ENCODE measurements around the gene SPECC1L.
"Not testable (repeated sequence)": the region's sequence is repeated elsewhere in the genome, so short reads cannot be mapped to it uniquely, and the experiment has no call there.

SPECC1L gene

GRCh38 chr22:24240381-24240780, 30.2 kb upstream of the SPECC1L start:
- TF ChIP-seq CTCF (IDR thresholded peaks at IDR 0.05; ENCODE audit: low read length, missing control alignments), result no peak
- peak; percentile 23 for DNase-seq (ENCODE audit: low read depth)
- H3K4me3 ChIP-seq (replicated peaks; ENCODE audit: low read depth, low read length), result no peak overlapping the region

GRCh38 chr22:24240985-24241692, 29.5 kb upstream of the SPECC1L start:
- not testable (repeated sequence) for DNase-seq (ENCODE audit: low read depth); H3K4me3 ChIP-seq (replicated peaks; ENCODE audit: low read depth, low read length)

GRCh38 chr22:24243417-24243816, 27.2 kb upstream of the SPECC1L start:
- DNase-seq (ENCODE audit: low read depth), result peak; percentile 75
- peak overlapping the region; percentile 71 for H3K4me3 ChIP-seq (replicated peaks; ENCODE audit: low read depth, low read length)

GRCh38 chr22:24244144-24244787, 26.4 kb upstream of the SPECC1L start:
- no peak for TF ChIP-seq CTCF (IDR thresholded peaks at IDR 0.05; ENCODE audit: low read length, missing control alignments)
- peak overlapping the region; percentile 71 for H3K4me3 ChIP-seq (replicated peaks; ENCODE audit: low read depth, low read length)
- DNase-seq (ENCODE audit: low read depth), result peak; percentile 88

GRCh38 chr22:24245030-24245431, 25.6 kb upstream of the SPECC1L start, which contains the start of gene GGT5:
TSS of gene GGT5 (minus strand) at chr22:24245082. CDS start at chr22:24244725, 357 bp downstream.
- H3K4me3 ChIP-seq (replicated peaks; ENCODE audit: low read depth, low read length), result peak within 1 kb of the TSS; percentile 71
- peak; percentile 79 for DNase-seq (ENCODE audit: low read depth)

GRCh38 chr22:24245584-24246561, 24.8 kb upstream of the SPECC1L start:
- peak overlapping the region; percentile 47 for H3K4me3 ChIP-seq (replicated peaks; ENCODE audit: low read depth, low read length)
- peak; percentile 91 for DNase-seq (ENCODE audit: low read depth)

GRCh38 chr22:24247011-24247507, 23.6 kb upstream of the SPECC1L start:
- H3K4me3 ChIP-seq (replicated peaks; ENCODE audit: low read depth, low read length), result no peak overlapping the region
- no peak for TF ChIP-seq CTCF (IDR thresholded peaks at IDR 0.05; ENCODE audit: low read length, missing control alignments)
- peak; percentile 40 for DNase-seq (ENCODE audit: low read depth)

GRCh38 chr22:24247564-24248344, 22.9 kb upstream of the SPECC1L start:
- peak; percentile 80 for TF ChIP-seq CTCF (IDR thresholded peaks at IDR 0.05; ENCODE audit: low read length, missing control alignments)
- DNase-seq (ENCODE audit: low read depth), result peak; percentile 100
- H3K4me3 ChIP-seq (replicated peaks; ENCODE audit: low read depth, low read length), result peak overlapping the region; percentile 14

GRCh38 chr22:24248611-24249010, 22.0 kb upstream of the SPECC1L start:
- not testable (repeated sequence) for H3K4me3 ChIP-seq (replicated peaks; ENCODE audit: low read depth, low read length); DNase-seq (ENCODE audit: low read depth)

GRCh38 chr22:24249413-24249812, 21.2 kb upstream of the SPECC1L start:
- H3K4me3 ChIP-seq (replicated peaks; ENCODE audit: low read depth, low read length); DNase-seq (ENCODE audit: low read depth): not testable (repeated sequence)

GRCh38 chr22:24251286-24251685, 19.3 kb upstream of the SPECC1L start:
- not testable (repeated sequence) for H3K4me3 ChIP-seq (replicated peaks; ENCODE audit: low read depth, low read length); DNase-seq (ENCODE audit: low read depth)

GRCh38 chr22:24253126-24253525, 17.5 kb upstream of the SPECC1L start:
- DNase-seq (ENCODE audit: low read depth); H3K4me3 ChIP-seq (replicated peaks; ENCODE audit: low read depth, low read length): not testable (repeated sequence)
